GM23338 (cell line): ENCODE data around the gene KYAT1. TPM values are rescaled to one million over a fixed set of nuclear protein-coding genes. Genes with fewer than 3 reads are reported as not detected.

Experiments
- ATAC-seq: fragments of 200-7000 bp; cut with Tn5 transposase; 3 replicates; pipeline ENCODE4 v1.9.1; 2020
- DNase-seq: peaks from one replicate; pipeline ENCODE4 v3.0.0-alpha.2; 2015; ENCODE audit warnings: low spot score
- H2AFZ ChIP-seq: fragments of 200-600 bp; sonication (generic); 2 replicates; pipeline ENCODE4 v1.8.0; 2016; ENCODE audit warnings: antibody characterized with exemption, mild to moderate bottlenecking, moderate library complexity
- H3F3A ChIP-seq: fragments of 200-600 bp; sonication (generic); replicated peaks from 2 replicates; pipeline ENCODE4 v1.8.0; 2017; ENCODE audit warnings: antibody characterized with exemption, mixed run types, low read depth
- H3K27ac ChIP-seq: fragments of 200-600 bp; sonication (generic); 2 replicates; pipeline ENCODE4 v1.6.1; 2016; ENCODE audit warnings: low read depth
- H3K27me3 ChIP-seq: fragments of 200-600 bp; sonication (generic); 2 replicates; pipeline ENCODE4 v1.8.0; 2016; ENCODE audit warnings: mild to moderate bottlenecking, mixed run types, moderate library complexity; ENCODE audit not compliant: insufficient read depth
- H3K36me3 ChIP-seq: fragments of 200-600 bp; sonication (generic); 2 replicates; pipeline ENCODE4 v1.8.0; 2016; ENCODE audit warnings: mild to moderate bottlenecking; ENCODE audit not compliant: insufficient read depth
- H3K4me1 ChIP-seq: fragments of 200-600 bp; sonication (generic); 2 replicates; pipeline ENCODE4 v1.8.0; 2016; ENCODE audit warnings: mild to moderate bottlenecking, moderate library complexity; ENCODE audit not compliant: insufficient read depth
- H3K4me2 ChIP-seq: fragments of 200-600 bp; sonication (generic); 2 replicates; pipeline ENCODE4 v1.7.1; 2017; ENCODE audit warnings: mixed run types
- H3K4me3 ChIP-seq: fragments of 200-600 bp; sonication (generic); 2 replicates; pipeline ENCODE4 v1.6.1; 2016; ENCODE audit warnings: mixed run types
- H3K79me2 ChIP-seq: fragments of 200-600 bp; sonication (generic); replicated peaks from 2 replicates; pipeline ENCODE4 v1.8.0; 2017; ENCODE audit warnings: mild to moderate bottlenecking; ENCODE audit not compliant: insufficient read depth
- H3K9me2 ChIP-seq: fragments of 200-600 bp; sonication (generic); 2 replicates; pipeline ENCODE4 v1.8.0; 2017; ENCODE audit not compliant: insufficient read depth
- H4K20me1 ChIP-seq: fragments of 200-600 bp; sonication (generic); replicated peaks from 2 replicates; pipeline ENCODE4 v1.8.0; 2017; ENCODE audit warnings: mild to moderate bottlenecking; ENCODE audit not compliant: insufficient read depth
- H3K27ac Mint-ChIP-seq: 2 replicates; pipeline ENCODE4 v1.8.0; 2020; ENCODE audit warnings: inconsistent platforms, mild to moderate bottlenecking, moderate library complexity, mixed read lengths
- H3K27me3 Mint-ChIP-seq: 3 replicates; pipeline ENCODE4 v1.8.0; 2022; ENCODE audit warnings: low read depth, mild to moderate bottlenecking, moderate library complexity, mixed read lengths, inconsistent platforms; ENCODE audit not compliant: insufficient read depth, poor library complexity
- H3K36me3 Mint-ChIP-seq: 3 replicates; pipeline ENCODE4 v1.8.0; 2021; ENCODE audit warnings: low read depth, mild to moderate bottlenecking, inconsistent platforms, moderate library complexity, mixed read lengths
- H3K4me1 Mint-ChIP-seq: 3 replicates; pipeline ENCODE4 v1.8.0; 2020; ENCODE audit warnings: mild to moderate bottlenecking, inconsistent platforms, mixed read lengths
- H3K4me3 Mint-ChIP-seq: 3 replicates; pipeline ENCODE4 v1.8.0; 2021; ENCODE audit warnings: moderate library complexity, mild to moderate bottlenecking, inconsistent platforms, mixed read lengths
- H3K9me3 Mint-ChIP-seq: 3 replicates; pipeline ENCODE4 v1.8.0; 2020; ENCODE audit warnings: moderate library complexity, mild to moderate bottlenecking, inconsistent platforms, mixed read lengths
- CREB1 ChIP-seq: fragments of 250-450 bp; sonication (Bioruptor Pico); IDR thresholded peaks from 2 replicates; pipeline ENCODE4 v1.5.0; 2020; ENCODE audit warnings: low read depth, mild to moderate bottlenecking, moderate library complexity
- CTCF ChIP-seq, 2 experiments: fragments of 200-600 bp in 1 of 2; sonication (generic) in 1 of 2; conservative IDR thresholded peaks; 2 replicates each; pipeline versions ENCODE4 v1.5.1 to v1.6.1; 2016 to 2017; ENCODE audit warnings: antibody characterized with exemption in 2 of 2, low read depth in 2 of 2, mild to moderate bottlenecking in 2 of 2, moderate library complexity in 1 of 2
- EZH2 ChIP-seq: fragments of 200-600 bp; sonication (generic); IDR thresholded peaks from one replicate; pipeline ENCODE4 v1.8.0; 2017; ENCODE audit warnings: antibody characterized with exemption, mild to moderate bottlenecking, low read depth; ENCODE audit not compliant: unreplicated experiment
- EZH2phosphoT487 ChIP-seq: fragments of 200-600 bp; sonication (generic); IDR thresholded peaks from one replicate; pipeline ENCODE4 v1.8.1; 2018; ENCODE audit warnings: antibody characterized with exemption; ENCODE audit not compliant: unreplicated experiment
- JUNB ChIP-seq: IDR thresholded peaks from one replicate; pipeline ENCODE4 v1.6.1; 2016; ENCODE audit warnings: antibody characterized with exemption; ENCODE audit not compliant: unreplicated experiment
- NANOG ChIP-seq: IDR thresholded peaks from 2 replicates; pipeline ENCODE4 v1.6.1; 2016; ENCODE audit warnings: antibody characterized with exemption, borderline replicate concordance
- REST ChIP-seq: IDR thresholded peaks from one replicate; pipeline ENCODE4 v1.6.1; 2018; ENCODE audit warnings: antibody characterized with exemption; ENCODE audit not compliant: unreplicated experiment
- STAT1 ChIP-seq: IDR thresholded peaks from one replicate; pipeline ENCODE4 v1.6.1; 2016; ENCODE audit warnings: antibody characterized with exemption; ENCODE audit not compliant: unreplicated experiment
- ZNF114 ChIP-seq: fragments of 250-450 bp; sonication (Bioruptor Pico); IDR thresholded peaks from 2 replicates; pipeline ENCODE4 v1.5.0; 2020; ENCODE audit warnings: mild to moderate bottlenecking, moderate library complexity
- ZNF331 ChIP-seq: fragments of 250-450 bp; sonication (Bioruptor Pico); IDR thresholded peaks from 2 replicates; pipeline ENCODE4 v1.5.0; 2020; ENCODE audit warnings: low read depth, mild to moderate bottlenecking, moderate library complexity
- polyA plus RNA-seq: library from polyadenylated mRNA; unstranded; fragments of >200 nt; fragmentation: Nextera tagmentation; extraction: Ambion mirVana; gene quantifications from 2 replicates; pipeline ENCODE4 v1.2.1, GENCODE V29; 2016
- total RNA-seq: library from RNA; depleted of rRNA; stranded (reverse); fragments of >200 nt; shearing (Covaris generic); gene quantifications from 2 replicates; pipeline ENCODE4 v1.2.3, GENCODE V29; 2014

The KYAT1 gene
- total and polyA plus RNA-seq, 2 experiments from 2014 or later = 26.1 to 34.0 TPM

GRCh38 chr9:128861501-128861900 lies 20.2 kb downstream of the KYAT1 start:
- Histone ChIP-seq H3K27ac (peak overlapping the region; percentile 75; the same call in 1 of the 2 replicates), H3K79me2 (peaks cover 18% of the 10 kb centered on the region), H2AFZ (no peak overlapping the region), H3K4me2 (no peak overlapping the region), H4K20me1 (peaks cover 6% of the 10 kb centered on the region; the same call in 1 of the 2 replicates), H3K4me1 (no peaks in the 10 kb centered on the region), H3F3A (no peaks in the 10 kb centered on the region), H3K36me3 (no peaks in the 10 kb centered on the region), H3K4me3 (no peak overlapping the region), H3K9me2 (no peaks in the 10 kb centered on the region), H3K27me3 (no peaks in the 10 kb centered on the region)
- H3K27me3 Mint-ChIP-seq = peaks cover 7% of the 10 kb centered on the region
- DNase-seq = no peak
- H3K36me3 Mint-ChIP-seq = no peaks in the 10 kb centered on the region
- no peak overlapping the region for H3K4me3 Mint-ChIP-seq
- no peak for TF ChIP-seq REST
- TF ChIP-seq ZNF331 (CRISPR knock-in tag) = no peak
- no peak for TF ChIP-seq EZH2
- no peak for TF ChIP-seq JUNB
- no peak for TF ChIP-seq ZNF114 (CRISPR knock-in tag)
- TF ChIP-seq CREB1 = no peak
- no peak for TF ChIP-seq STAT1
- H3K9me3 Mint-ChIP-seq = no peaks in the 10 kb centered on the region
- H3K4me1 Mint-ChIP-seq = peaks cover 13% of the 10 kb centered on the region
- H3K27ac Mint-ChIP-seq = no peak overlapping the region; the same call in 1 of the 2 replicates
- no peak for ATAC-seq

GRCh38 chr9:128860937-128861336 lies 20.8 kb downstream of the KYAT1 start:
- Mint-ChIP-seq H3K4me3 (no peak overlapping the region), H3K27ac (no peak overlapping the region), H3K27me3 (peaks cover 6% of the 10 kb centered on the region), H3K4me1 (peaks cover 13% of the 10 kb centered on the region), H3K9me3 (no peaks in the 10 kb centered on the region), H3K36me3 (no peaks in the 10 kb centered on the region)
- Histone ChIP-seq H3K9me2 (no peaks in the 10 kb centered on the region), H2AFZ (no peak overlapping the region), H3K79me2 (peaks cover 14% of the 10 kb centered on the region), H3K4me2 (no peak overlapping the region), H4K20me1 (peaks cover 3% of the 10 kb centered on the region; the same call in 1 of the 2 replicates), H3K4me3 (no peak overlapping the region), H3K4me1 (no peaks in the 10 kb centered on the region), H3K36me3 (no peaks in the 10 kb centered on the region), H3K27ac (peak overlapping the region; percentile 75; the same call in 1 of the 2 replicates), H3K27me3 (no peaks in the 10 kb centered on the region), H3F3A (no peaks in the 10 kb centered on the region)
- no peak for DNase-seq
- no peak for ATAC-seq
- TF ChIP-seq EZH2phosphoT487 = no peak
- no peak for TF ChIP-seq JUNB
- TF ChIP-seq NANOG = no peak
- TF ChIP-seq REST = no peak
- TF ChIP-seq EZH2 = no peak
- TF ChIP-seq CTCF (conservative IDR thresholded peaks at IDR 0.05; ENCODE audit: low read depth in 2 of 2) = no peak
- no peak for TF ChIP-seq STAT1
